H9 (cell line): ENCODE measurements around the gene ADARB2. TPM values are rescaled to one million over a fixed set of nuclear protein-coding genes. Genes with fewer than 3 reads are reported as not detected.

Source experiments
- DNase-seq: peaks from one replicate; pipeline ENCODE4 v3.0.0-alpha.2; 2017
- H2AFZ ChIP-seq: one replicate; pipeline ENCODE4 v1.6.1; 2013; ENCODE audit warnings: mild to moderate bottlenecking, low read length, control low read depth, moderate library complexity
- H2AK5ac ChIP-seq: 2 replicates; pipeline ENCODE4 v1.6.1; 2013; ENCODE audit warnings: low read length, control low read depth, mixed read lengths; ENCODE audit not compliant: insufficient read length
- H2BK120ac ChIP-seq: one replicate; pipeline ENCODE4 v1.6.1; 2013; ENCODE audit warnings: low read depth, mild to moderate bottlenecking, low read length, control low read depth, inconsistent platforms; ENCODE audit not compliant: poor library complexity, severe bottlenecking
- H2BK12ac ChIP-seq: 2 replicates; pipeline ENCODE4 v1.6.1; 2013; ENCODE audit warnings: low read length, control low read depth, mixed read lengths, low read depth; ENCODE audit not compliant: insufficient read length
- H2BK15ac ChIP-seq: 2 replicates; pipeline ENCODE4 v1.6.1; 2013; ENCODE audit warnings: low read depth, low read length, control low read depth
- H2BK20ac ChIP-seq: one replicate; pipeline ENCODE4 v1.6.1; 2013; ENCODE audit warnings: low read depth, mild to moderate bottlenecking, low read length, control low read depth, inconsistent platforms; ENCODE audit not compliant: poor library complexity, severe bottlenecking
- H2BK5ac ChIP-seq: 2 replicates; pipeline ENCODE4 v1.6.1; 2013; ENCODE audit warnings: low read length, control low read depth, mixed read lengths; ENCODE audit not compliant: insufficient read length
- H3K14ac ChIP-seq: 2 replicates; pipeline ENCODE4 v1.6.1; 2013; ENCODE audit warnings: low read length, control low read depth; ENCODE audit not compliant: insufficient read depth
- H3K18ac ChIP-seq: 2 replicates; pipeline ENCODE4 v1.6.1; 2013; ENCODE audit warnings: low read depth, mild to moderate bottlenecking, mixed read lengths, low read length, control low read depth; ENCODE audit not compliant: insufficient read length
- H3K23ac ChIP-seq: 2 replicates; pipeline ENCODE4 v1.6.1; 2013; ENCODE audit warnings: low read length, control low read depth, mixed read lengths, low read depth; ENCODE audit not compliant: insufficient read length
- H3K23me2 ChIP-seq: 2 replicates; pipeline ENCODE4 v1.6.1; 2013; ENCODE audit warnings: low read depth, mild to moderate bottlenecking, mixed read lengths, low read length, control low read depth; ENCODE audit not compliant: insufficient read length, poor library complexity, severe bottlenecking
- H3K27ac ChIP-seq: 2 replicates; pipeline ENCODE4 v1.5.1; 2013; ENCODE audit warnings: low read length, control low read depth, mixed read lengths, low read depth; ENCODE audit not compliant: insufficient read length
- H3K27me3 ChIP-seq: 2 replicates; pipeline ENCODE4 v1.6.1; 2013; ENCODE audit warnings: low read length, control low read depth, inconsistent platforms; ENCODE audit not compliant: insufficient read depth
- H3K4ac ChIP-seq: 2 replicates; pipeline ENCODE4 v1.6.1; 2013; ENCODE audit warnings: low read depth, mild to moderate bottlenecking, control low read depth, inconsistent platforms, low read length, moderate library complexity
- H3K4me1 ChIP-seq: 2 replicates; pipeline ENCODE4 v1.6.1; 2013; ENCODE audit warnings: low read length, control low read depth, inconsistent platforms; ENCODE audit not compliant: insufficient read depth
- H3K4me2 ChIP-seq: 2 replicates; pipeline ENCODE4 v1.6.1; 2013; ENCODE audit warnings: low read length, control low read depth, mixed read lengths; ENCODE audit not compliant: insufficient read length, insufficient read depth
- H3K56ac ChIP-seq: 2 replicates; pipeline ENCODE4 v1.6.1; 2013; ENCODE audit warnings: low read depth, mild to moderate bottlenecking, mixed read lengths, low read length, control low read depth; ENCODE audit not compliant: insufficient read length
- H3K79me1 ChIP-seq: 2 replicates; pipeline ENCODE4 v1.6.1; 2013; ENCODE audit warnings: low read depth, mild to moderate bottlenecking, moderate library complexity, low read length, control low read depth, inconsistent platforms; ENCODE audit not compliant: insufficient read depth, poor library complexity, severe bottlenecking
- H3K79me2 ChIP-seq: 2 replicates; pipeline ENCODE4 v1.6.1; 2013; ENCODE audit warnings: low read length, control low read depth, inconsistent platforms; ENCODE audit not compliant: insufficient read depth
- H3K9ac ChIP-seq: 2 replicates; pipeline ENCODE4 v1.6.1; 2013; ENCODE audit warnings: low read length, control low read depth, mixed read lengths; ENCODE audit not compliant: insufficient read length; ENCODE audit errors: extremely low read depth
- H3K9me3 ChIP-seq: one replicate; pipeline ENCODE4 v1.6.1; 2013; ENCODE audit warnings: low read depth, low read length, inconsistent platforms; ENCODE audit not compliant: control insufficient read depth
- H3T11ph ChIP-seq: one replicate; pipeline ENCODE4 v1.6.1; 2013; ENCODE audit warnings: mild to moderate bottlenecking, low read length, control low read depth, inconsistent platforms
- H4K20me1 ChIP-seq: one replicate; pipeline ENCODE4 v1.6.1; 2013; ENCODE audit not compliant: control insufficient read depth, insufficient read length, insufficient read depth
- H4K5ac ChIP-seq: 2 replicates; pipeline ENCODE4 v1.6.1; 2013; ENCODE audit warnings: low read depth, mild to moderate bottlenecking, mixed read lengths, low read length, control low read depth; ENCODE audit not compliant: insufficient read length
- H4K8ac ChIP-seq: replicated peaks from 2 replicates; pipeline ENCODE4 v1.6.1; 2013; ENCODE audit warnings: low read length, control low read depth, mixed read lengths, low read depth; ENCODE audit not compliant: insufficient read length
- H4K91ac ChIP-seq: 2 replicates; pipeline ENCODE4 v1.6.1; 2013; ENCODE audit warnings: low read depth, mild to moderate bottlenecking, moderate library complexity, mixed read lengths, low read length, control low read depth; ENCODE audit not compliant: insufficient read length
- H3K27ac Mint-ChIP-seq, 3 experiments: 2 replicates in 2 of 3; 3 replicates in 1 of 3; pipeline ENCODE4 v1.8.0; 2020 to 2021; ENCODE audit warnings: mixed read lengths in 3 of 3, mild to moderate bottlenecking in 1 of 3, moderate library complexity in 1 of 3
- H3K27me3 Mint-ChIP-seq: 2 replicates; pipeline ENCODE4 v1.8.0; 2021; ENCODE audit warnings: low read depth, mild to moderate bottlenecking, moderate library complexity, mixed read lengths
- H3K36me3 Mint-ChIP-seq, 3 experiments: 2 replicates in 2 of 3; 3 replicates in 1 of 3; pipeline ENCODE4 v1.8.0; 2020 to 2021; ENCODE audit warnings: low read depth in 3 of 3, mixed read lengths in 3 of 3; ENCODE audit not compliant: insufficient read depth in 1 of 3
- H3K4me1 Mint-ChIP-seq, 2 experiments: 2 replicates each; pipeline ENCODE4 v1.8.0; 2020; ENCODE audit warnings: mixed read lengths in 2 of 2
- H3K4me3 Mint-ChIP-seq, 2 experiments: 2 replicates in 1 of 2; 3 replicates in 1 of 2; pipeline ENCODE4 v1.8.0; 2020 to 2021; ENCODE audit warnings: mild to moderate bottlenecking in 2 of 2, mixed read lengths in 2 of 2, moderate library complexity in 1 of 2
- H3K9me3 Mint-ChIP-seq, 2 experiments: 2 replicates in 1 of 2; 3 replicates in 1 of 2; pipeline ENCODE4 v1.8.0; 2020; ENCODE audit warnings: mild to moderate bottlenecking in 2 of 2, mixed read lengths in 2 of 2, moderate library complexity in 1 of 2
- WGBS: extraction: QIAGEN DNeasy Blood & Tissue Kit; methylation state at CpG from one replicate; pipeline ENCODE4 v1.1.7; 2013; ENCODE audit warnings: missing lambda C conversion rate, low lambda C conversion rate, mixed read lengths; ENCODE audit not compliant: insufficient read length; ENCODE audit errors: extremely low coverage; 5-methylcytosine and 5-hydroxymethylcytosine counted together
- total RNA-seq: library from RNA; stranded (reverse); gene quantifications from 2 replicates; pipeline ENCODE4 v1.2.1, GENCODE V29; 2021
- TF ChIP-seq, protein P1 (sequence below): fragments of 200-600 bp; sonication (generic); conservative IDR thresholded peaks from 3 replicates; pipeline ENCODE4 v1.8.0; 2021; ENCODE audit warnings: antibody characterized with exemption, mild to moderate bottlenecking

Gene ADARB2
- total RNA-seq, 1 experiment from 2014 or later = 0.87 TPM

GRCh38 chr10:1335642-1336041, 401.7 kb downstream of the ADARB2 start:
- Histone ChIP-seq H3K23ac (no peak overlapping the region), H3K27me3 (no peaks in the 10 kb centered on the region), H2BK20ac (no peak overlapping the region), H3K18ac (no peak overlapping the region), H3K4ac (no peak overlapping the region), H3K4me2 (no peak overlapping the region), H3K79me2 (no peaks in the 10 kb centered on the region), H4K5ac (no peak overlapping the region), H3K14ac (no peak overlapping the region), H3K56ac (no peak overlapping the region), H3K23me2 (no peaks in the 10 kb centered on the region), H3K27ac (no peak overlapping the region), H2BK120ac (no peak overlapping the region), H2BK12ac (no peak overlapping the region), H2AK5ac (no peak overlapping the region), H4K20me1 (no peaks in the 10 kb centered on the region), H4K8ac (no peak overlapping the region), H3K9ac (no peak overlapping the region), H4K91ac (no peak overlapping the region), H3T11ph (no peak overlapping the region), H3K79me1 (no peaks in the 10 kb centered on the region), H2AFZ (no peak overlapping the region), H2BK15ac (no peak overlapping the region), H2BK5ac (no peak overlapping the region), H3K4me1 (peaks cover 4% of the 10 kb centered on the region; the same call in 1 of the 2 replicates), H3K9me3 (no peaks in the 10 kb centered on the region)
- Mint-ChIP-seq H3K36me3 (no peaks in the 10 kb centered on the region), H3K4me1 (peaks cover 20 to 25% of the 10 kb centered on the region in 2 experiments), H3K27ac (no peak overlapping the region), H3K9me3 (no peaks in the 10 kb centered on the region; a peak in 1 of 5 replicates), H3K4me3 (no peak overlapping the region), H3K27me3 (peaks cover 4% of the 10 kb centered on the region)
- TF ChIP-seq, protein P1, sequence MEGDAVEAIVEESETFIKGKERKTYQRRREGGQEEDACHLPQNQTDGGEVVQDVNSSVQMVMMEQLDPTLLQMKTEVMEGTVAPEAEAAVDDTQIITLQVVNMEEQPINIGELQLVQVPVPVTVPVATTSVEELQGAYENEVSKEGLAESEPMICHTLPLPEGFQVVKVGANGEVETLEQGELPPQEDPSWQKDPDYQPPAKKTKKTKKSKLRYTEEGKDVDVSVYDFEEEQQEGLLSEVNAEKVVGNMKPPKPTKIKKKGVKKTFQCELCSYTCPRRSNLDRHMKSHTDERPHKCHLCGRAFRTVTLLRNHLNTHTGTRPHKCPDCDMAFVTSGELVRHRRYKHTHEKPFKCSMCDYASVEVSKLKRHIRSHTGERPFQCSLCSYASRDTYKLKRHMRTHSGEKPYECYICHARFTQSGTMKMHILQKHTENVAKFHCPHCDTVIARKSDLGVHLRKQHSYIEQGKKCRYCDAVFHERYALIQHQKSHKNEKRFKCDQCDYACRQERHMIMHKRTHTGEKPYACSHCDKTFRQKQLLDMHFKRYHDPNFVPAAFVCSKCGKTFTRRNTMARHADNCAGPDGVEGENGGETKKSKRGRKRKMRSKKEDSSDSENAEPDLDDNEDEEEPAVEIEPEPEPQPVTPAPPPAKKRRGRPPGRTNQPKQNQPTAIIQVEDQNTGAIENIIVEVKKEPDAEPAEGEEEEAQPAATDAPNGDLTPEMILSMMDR = no peak
- no CpG with 5 or more reads among the region's 4 CpGs for WGBS
- DNase-seq = no peak
